H7 (cell line): ENCODE data around the gene RHBDL2. TPM values are rescaled to one million over a fixed set of nuclear protein-coding genes. Genes with fewer than 3 reads are reported as not detected.
"Not testable (repeated sequence)": the region's sequence is repeated elsewhere in the genome, so short reads cannot be mapped to it uniquely, and the experiment has no call there.

Source experiments
- DNase-seq: peaks from one replicate; pipeline ENCODE4 v3.0.0; 2012
- H3K27me3 ChIP-seq: 2 replicates; pipeline ENCODE4 v1.6.0; 2011; ENCODE audit warnings: mild to moderate bottlenecking, low read length; ENCODE audit not compliant: control insufficient read depth, insufficient read depth
- H3K36me3 ChIP-seq: replicated peaks from 2 replicates; pipeline ENCODE4 v1.5.1; 2011; ENCODE audit warnings: low read length; ENCODE audit not compliant: control insufficient read depth, insufficient read depth
- H3K4me3 ChIP-seq: 2 replicates; pipeline ENCODE4 v1.5.1; 2011; ENCODE audit warnings: low read depth, mild to moderate bottlenecking, control low read depth, low read length, moderate library complexity; ENCODE audit not compliant: insufficient read depth
- total RNA-seq: library from RNA; depleted of rRNA; stranded (reverse); fragments of >200 nt; shearing (Covaris generic); gene quantifications from 2 replicates; pipeline ENCODE4 v1.2.3, GENCODE V29; 2014

RHBDL2 gene
- total RNA-seq, 1 experiment from 2014 or later, result 0.03 TPM

GRCh38 chr1:38875811-38876210 lies 65.8 kb downstream of the RHBDL2 start:
- H3K27me3 ChIP-seq, result no peaks in the 10 kb centered on the region
- H3K36me3 ChIP-seq, result no peaks in the 10 kb centered on the region
- no peak overlapping the region for H3K4me3 ChIP-seq
- no peak for DNase-seq

- H3K4me3 ChIP-seq, result peak within 1 kb of the TSS; percentile 93
- H3K27me3 ChIP-seq, result no peaks in the 10 kb centered on the region
- DNase-seq, result peak; percentile 99
- no peaks in the 10 kb centered on the region for H3K36me3 ChIP-seq
Measured at GRCh38 chr1:38873027-38873969, 68.3 kb downstream of the RHBDL2 start, which contains the start of gene MYCBP. TSS of gene MYCBP (minus strand) at chr1:38873348. CDS start at chr1:38873305, 43 bp downstream.

GRCh38 chr1:38872401-38873026 lies 69.1 kb downstream of the RHBDL2 start:
- H3K27me3 ChIP-seq, result no peaks in the 10 kb centered on the region
- H3K4me3 ChIP-seq, result peak overlapping the region; percentile 93
- DNase-seq, result no peak
- H3K36me3 ChIP-seq, result no peaks in the 10 kb centered on the region

GRCh38 chr1:38870996-38871395 lies 70.6 kb downstream of the RHBDL2 start:
- no peak overlapping the region for H3K4me3 ChIP-seq
- H3K36me3 ChIP-seq, result no peaks in the 10 kb centered on the region
- H3K27me3 ChIP-seq, result no peaks in the 10 kb centered on the region
- DNase-seq, result no peak

- Histone ChIP-seq H3K27me3 (no peaks in the 10 kb centered on the region), H3K4me3 (no peak overlapping the region), H3K36me3 (peaks cover 5% of the 10 kb centered on the region; the same call in 1 of the 2 replicates)
- DNase-seq, result no peak
Measured at GRCh38 chr1:38867208-38867607, 74.4 kb downstream of the RHBDL2 start.

GRCh38 chr1:38865112-38865715 lies 76.4 kb downstream of the RHBDL2 start:
- Histone ChIP-seq H3K27me3 (no peaks in the 10 kb centered on the region), H3K4me3 (no peak overlapping the region), H3K36me3 (peaks cover 5% of the 10 kb centered on the region; the same call in 1 of the 2 replicates)
- DNase-seq, result no peak

GRCh38 chr1:38860454-38860795 lies 81.2 kb downstream of the RHBDL2 start:
- H3K36me3 ChIP-seq, result peaks cover 11% of the 10 kb centered on the region
- peak; percentile 56 for DNase-seq
- H3K4me3 ChIP-seq, result peak overlapping the region; percentile 95
- H3K27me3 ChIP-seq, result no peaks in the 10 kb centered on the region; the same call in 1 of the 2 replicates

- DNase-seq, result peak; percentile 100
- H3K27me3 ChIP-seq, result no peaks in the 10 kb centered on the region; the same call in 1 of the 2 replicates
- peak within 1 kb of the TSS; percentile 95 for H3K4me3 ChIP-seq
- H3K36me3 ChIP-seq, result peaks cover 13% of the 10 kb centered on the region
Measured at GRCh38 chr1:38859561-38860453, 81.8 kb downstream of the RHBDL2 start, which contains the start of gene RRAGC. TSS of gene RRAGC (minus strand) at chr1:38859772. CDS start at chr1:38859646, 126 bp downstream.

- peak; percentile 82 for DNase-seq
- H3K27me3 ChIP-seq, result no peaks in the 10 kb centered on the region; the same call in 1 of the 2 replicates
- H3K36me3 ChIP-seq, result peaks cover 11% of the 10 kb centered on the region
- peak overlapping the region; percentile 88 for H3K4me3 ChIP-seq
Measured at GRCh38 chr1:38858833-38859560, 82.6 kb downstream of the RHBDL2 start.

- DNase-seq, result no peak
- Histone ChIP-seq H3K4me3 (no peak overlapping the region), H3K36me3 (peaks cover 8% of the 10 kb centered on the region), H3K27me3 (no peaks in the 10 kb centered on the region)
Measured at GRCh38 chr1:38852780-38853179, 88.8 kb downstream of the RHBDL2 start.

GRCh38 chr1:38848071-38848470 lies 93.6 kb downstream of the RHBDL2 start:
- H3K4me3 ChIP-seq, result no peak overlapping the region
- H3K27me3 ChIP-seq, result no peaks in the 10 kb centered on the region
- DNase-seq, result no peak
- no peaks in the 10 kb centered on the region; the same call in none of the 2 replicates for H3K36me3 ChIP-seq

- Histone ChIP-seq H3K27me3 (no peaks in the 10 kb centered on the region), H3K36me3 (no peaks in the 10 kb centered on the region; the same call in 1 of the 2 replicates), H3K4me3 (no peak overlapping the region)
- DNase-seq, result no peak
Measured at GRCh38 chr1:38846210-38846609, 95.4 kb downstream of the RHBDL2 start.

- not testable (repeated sequence) for DNase-seq, H3K36me3 ChIP-seq, H3K4me3 ChIP-seq, H3K27me3 ChIP-seq
Measured at GRCh38 chr1:38845088-38845487, 96.5 kb downstream of the RHBDL2 start.
